ENCODE data around the gene KANSL1. TPM values are rescaled to one million over a fixed set of nuclear protein-coding genes. Genes with fewer than 3 reads are reported as not detected.

KANSL1 gene
- total and polyA plus RNA-seq, 10 of the 15 experiments (the other 5 are each of a cell fraction or from before 2014, with no cell fraction given) = 4.7 to 60.6 (median 28.0) TPM

- Histone ChIP-seq H3K27me3 (replicated peaks in 1 of 2; ENCODE audit: control insufficient read depth in 2 of 2, insufficient read depth in 2 of 2, low read length in 1 of 2) (no peaks in the 10 kb centered on the region), H3K4me1 (ENCODE audit: control insufficient read depth, insufficient read depth, low read length) (no peaks in the 10 kb centered on the region), H3K4me3 (no peak overlapping the region), H3K27ac (ENCODE audit: control insufficient read depth, insufficient read depth) (no peak overlapping the region), H2AFZ (ENCODE audit: control insufficient read depth, low read depth, low read length) (no peak overlapping the region), H3K9me3 (replicated peaks; ENCODE audit: control insufficient read depth, insufficient read depth, low read length) (no peaks in the 10 kb centered on the region), H3K4me2 (ENCODE audit: control insufficient read depth, insufficient read depth) (no peak overlapping the region), H3K79me2 (ENCODE audit: control insufficient read depth, insufficient read depth, low read length) (peaks cover 96% of the 10 kb centered on the region), H4K20me1 (ENCODE audit: control insufficient read depth, insufficient read depth) (peaks cover 5% of the 10 kb centered on the region; the same call in 1 of the 2 replicates), H3K36me3 (ENCODE audit: control insufficient read depth in 2 of 2, insufficient read depth in 2 of 2, low read length in 1 of 2) (peaks cover 11 to 37% of the 10 kb centered on the region in 2 experiments), H3K9ac (ENCODE audit: control insufficient read depth, insufficient read depth, low read length) (no peak overlapping the region)
- DNase-seq (ENCODE audit: low read depth, low spot score) (no peak), ATAC-seq (no peak), FAIRE-seq (no peak)
- BruUV-seq (replicated peaks) = no TSS peak
- 86% methylated on average over 2 of the region's 2 CpGs for WGBS (ENCODE audit: insufficient coverage, insufficient replicate concordance, low lambda C conversion rate, missing lambda C conversion rate)
- SMC1A ChIA-PET (ENCODE audit: uncharacterized antibody, unreplicated experiment) = interaction anchor here (0.5 to 24.2 kb wide), 9 partner anchors 7 to 1016 kb away, joined by 3 to 478 read pairs (median 4); no protein-coding TSS in a partner anchor
- POLR2A ChIA-PET = interaction anchor here (0.6 to 1.1 kb wide), 5 partner anchors 16 to 66 kb away, joined by 3 to 9 read pairs (median 5); no protein-coding TSS in a partner anchor
- intact Hi-C loops (cut with micrococcal nuclease; ENCODE audit: unreplicated experiment) = no loop called here
- in situ Hi-C loops (cut with MboI) = no loop called here
- RAD21 ChIA-PET (ENCODE audit: unreplicated experiment) = interaction anchor here (0.6 to 2.0 kb wide), 6 partner anchors 11 to 1851 kb away, joined by 3 to 5 read pairs (median 3); no protein-coding TSS in a partner anchor
- CTCF ChIA-PET = interaction anchor here (0.6 to 2.0 kb wide), 9 partner anchors 9 to 1005 kb away, joined by 3 to 5 read pairs (median 3); no protein-coding TSS in a partner anchor
- no peak for TF ChIP-seq SMC3 (IDR thresholded peaks at IDR 0.05; ENCODE audit: borderline replicate concordance, low read length)
Measured at GRCh38 chr17:46166692-46167249, 26.5 kb downstream of the KANSL1 start.

- no TSS peak for BruUV-seq (replicated peaks)
- TF ChIP-seq NR2C1 (IDR thresholded peaks at IDR 0.05) = no peak
- TF ChIP-seq POLR2A (IDR thresholded peaks at IDR 0.05; ENCODE audit: low read depth, low read length) = no peak
- no peak for TF ChIP-seq NFXL1 (IDR thresholded peaks at IDR 0.05; ENCODE audit: borderline replicate concordance)
- TF ChIP-seq SPI1 (IDR thresholded peaks at IDR 0.05; ENCODE audit: borderline replicate concordance, insufficient read depth, low read depth, low read length) = no peak
- no peak for TF ChIP-seq BHLHE40 (IDR thresholded peaks at IDR 0.05; ENCODE audit: borderline replicate concordance in 1 of 2, low read depth in 2 of 2, low read length in 1 of 2)
- no peak for TF ChIP-seq EZH2 (IDR thresholded peaks at IDR 0.05; ENCODE audit: borderline replicate concordance, control insufficient read depth, low read depth, low read length)
- TF ChIP-seq TBL1XR1 (IDR thresholded peaks at IDR 0.05; ENCODE audit: low read depth, low read length) = no peak
- no peak for TF ChIP-seq DPF2 (IDR thresholded peaks at IDR 0.05)
- TF ChIP-seq NKRF (conservative IDR thresholded peaks at IDR 0.05) = no peak
- no peak for TF ChIP-seq BCL11A (IDR thresholded peaks at IDR 0.05; ENCODE audit: low read depth, low read length)
- TF ChIP-seq STAT3 (IDR thresholded peaks at IDR 0.05; ENCODE audit: low read depth, low read length) = no peak
- no peak for TF ChIP-seq NRF1 (conservative IDR thresholded peaks at IDR 0.05; ENCODE audit: low read depth, low read length)
Measured at GRCh38 chr17:46163929-46164594, 29.2 kb downstream of the KANSL1 start.

More at GRCh38 chr17:46163929-46164594, 29.2 kb downstream of the KANSL1 start:
- Histone ChIP-seq H3K27ac (ENCODE audit: control insufficient read depth, insufficient read depth) (no peak overlapping the region), H4K20me1 (ENCODE audit: control insufficient read depth, insufficient read depth) (peaks cover 8% of the 10 kb centered on the region; the same call in 1 of the 2 replicates), H3K4me2 (ENCODE audit: control insufficient read depth, insufficient read depth) (no peak overlapping the region), H3K9me3 (replicated peaks; ENCODE audit: control insufficient read depth, insufficient read depth, low read length) (no peaks in the 10 kb centered on the region), H3K9ac (ENCODE audit: control insufficient read depth, insufficient read depth, low read length) (no peak overlapping the region), H3K36me3 (ENCODE audit: control insufficient read depth in 2 of 2, insufficient read depth in 2 of 2, low read length in 1 of 2) (peaks cover 4 to 18% of the 10 kb centered on the region in 2 experiments; a peak in 3 of 4 replicates), H3K4me3 (no peak overlapping the region), H3K27me3 (replicated peaks in 1 of 2; ENCODE audit: control insufficient read depth in 2 of 2, insufficient read depth in 2 of 2, low read length in 1 of 2) (no peaks in the 10 kb centered on the region), H3K79me2 (ENCODE audit: control insufficient read depth, insufficient read depth, low read length) (peaks cover 95% of the 10 kb centered on the region), H2AFZ (ENCODE audit: control insufficient read depth, low read depth, low read length) (no peak overlapping the region), H3K4me1 (ENCODE audit: control insufficient read depth, insufficient read depth, low read length) (peaks cover 15% of the 10 kb centered on the region)
- ChIA-PET POLR2A (interaction anchor here (0.6 to 2.6 kb wide), 7 partner anchors 10 to 44 kb away, joined by 3 to 10 read pairs (median 4); no protein-coding TSS in a partner anchor), SMC1A (ENCODE audit: uncharacterized antibody, unreplicated experiment) (interaction anchor here (0.7 to 18.2 kb wide), 14 partner anchors 11 to 603 kb away, joined by 3 to 478 read pairs (median 6); partner anchors contain the start of gene KANSL1), CTCF (interaction anchor here (0.6 to 3.7 kb wide), 13 partner anchors 9 to 166 kb away, joined by 3 to 16 read pairs (median 6); partner anchors contain the start of gene KANSL1), RAD21 (ENCODE audit: unreplicated experiment) (interaction anchor here (1.3 to 3.5 kb wide), 4 partner anchors 19 to 23 kb away, joined by 3 to 12 read pairs (median 8); no protein-coding TSS in a partner anchor)
- FAIRE-seq (no peak), ATAC-seq (no peak), DNase-seq (ENCODE audit: low read depth, low spot score) (no peak)
- intact Hi-C loops (cut with micrococcal nuclease; ENCODE audit: unreplicated experiment) = no loop called here
- 76% methylated on average over 4 of the region's 4 CpGs for WGBS (ENCODE audit: insufficient coverage, insufficient replicate concordance, low lambda C conversion rate, missing lambda C conversion rate)
- in situ Hi-C loops (cut with MboI) = no loop called here
